Effector CD4-positive, alpha-beta T cell (primary cell): ENCODE data around the gene MACROD2.
"Not testable (repeated sequence)": the region's sequence is repeated elsewhere in the genome, so short reads cannot be mapped to it uniquely, and the experiment has no call there.

Source experiments
- DNase-seq: peaks from one replicate; pipeline ENCODE4 v3.0.0-alpha.2; 2020

Gene MACROD2

DNA sequence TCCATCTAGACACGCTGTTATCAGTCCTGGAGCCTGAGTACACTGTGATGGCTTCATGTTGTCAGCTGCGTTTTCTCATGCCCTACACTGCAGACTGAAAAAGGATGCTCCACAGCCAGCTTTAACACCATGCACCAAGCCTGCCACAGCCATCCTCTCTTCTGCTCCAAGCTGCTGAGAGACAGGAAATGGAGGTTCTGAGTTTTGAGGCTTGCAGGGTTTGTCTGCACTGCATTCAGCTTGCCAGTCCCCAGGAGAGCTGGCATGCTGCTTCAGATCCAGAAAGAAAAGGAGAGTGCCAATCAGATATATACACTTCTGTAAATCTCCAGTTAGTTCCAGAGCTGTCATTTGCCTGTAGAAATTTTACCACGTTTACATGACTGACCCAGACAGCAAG, 892.8 kb downstream of the MACROD2 start:
- DNase-seq: no peak

DNA sequence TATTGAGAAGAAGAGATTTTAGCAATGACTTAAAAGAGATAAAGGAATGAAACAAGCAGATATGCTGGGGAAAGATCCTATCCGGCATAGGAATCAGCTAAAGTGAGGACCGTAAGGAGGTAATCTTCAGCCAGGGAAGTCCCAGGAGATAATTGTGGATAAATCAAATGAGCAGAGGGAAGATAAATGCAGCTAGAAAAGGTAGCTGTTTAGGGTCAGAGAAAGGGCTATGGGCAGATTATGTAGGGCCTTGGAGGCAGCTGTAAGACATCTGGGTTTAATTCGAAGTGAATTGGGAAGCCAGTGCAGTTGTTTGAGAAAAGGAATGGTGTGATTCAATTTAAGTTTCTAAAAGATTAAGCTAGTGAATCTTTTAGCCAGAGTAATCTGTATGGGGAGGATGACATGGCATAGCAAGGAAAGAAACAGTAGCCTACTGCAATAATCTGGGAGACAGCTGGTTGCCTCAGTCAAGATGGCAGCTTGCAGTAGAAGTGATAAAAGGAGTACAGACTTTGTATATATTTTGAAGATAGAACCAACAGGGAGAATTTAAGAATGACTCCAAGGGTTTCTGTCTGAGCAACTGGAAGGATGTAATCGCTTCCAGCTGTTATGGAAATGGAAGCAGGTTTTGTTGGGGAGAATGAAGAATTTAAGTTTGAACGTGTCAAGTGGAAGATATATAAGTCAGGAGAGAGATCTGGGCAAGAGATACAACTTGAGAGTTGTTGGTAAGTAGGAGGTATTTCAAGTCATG, 894.4 kb downstream of the MACROD2 start:
- no peak for DNase-seq

DNA sequence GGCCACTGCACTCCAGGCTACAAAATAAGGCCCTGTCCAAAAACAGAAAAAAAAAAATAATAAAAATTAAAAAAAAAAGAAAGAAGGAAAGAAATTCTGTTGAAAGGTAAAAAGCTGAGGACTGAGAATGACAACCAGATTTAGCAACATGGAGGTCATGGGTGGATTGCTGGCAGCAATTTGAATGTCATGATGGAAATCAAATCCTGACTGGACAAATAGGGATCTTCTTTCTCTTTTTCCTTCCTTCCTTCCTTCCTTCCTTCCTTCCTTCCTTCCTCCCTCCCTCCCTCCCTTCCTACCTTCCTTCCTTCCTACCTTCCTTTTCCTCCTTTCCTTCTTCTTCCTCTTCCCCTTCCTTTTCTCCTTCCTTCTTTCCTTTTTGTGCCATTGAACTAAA, 895.4 kb downstream of the MACROD2 start:
- no peak for DNase-seq

DNA sequence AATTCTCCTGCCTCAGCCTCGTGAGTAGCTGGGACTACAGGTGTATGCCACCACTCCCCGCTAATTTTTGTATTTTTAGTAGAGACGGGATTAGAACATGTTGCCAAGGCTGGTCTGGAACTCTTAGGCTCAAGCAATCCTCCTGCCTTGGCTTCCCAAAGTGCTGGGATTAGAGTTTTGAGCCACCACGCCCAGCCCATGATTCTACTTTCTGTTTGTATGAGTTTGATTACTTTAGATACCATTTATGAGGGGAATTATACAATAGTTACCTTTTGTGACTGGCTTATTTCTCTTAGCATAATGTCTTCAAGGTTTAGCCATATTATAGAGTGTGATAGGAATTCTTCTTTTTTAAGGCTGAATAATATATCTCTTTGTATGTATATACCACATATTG, 897.5 kb downstream of the MACROD2 start:
- no peak for DNase-seq

DNA sequence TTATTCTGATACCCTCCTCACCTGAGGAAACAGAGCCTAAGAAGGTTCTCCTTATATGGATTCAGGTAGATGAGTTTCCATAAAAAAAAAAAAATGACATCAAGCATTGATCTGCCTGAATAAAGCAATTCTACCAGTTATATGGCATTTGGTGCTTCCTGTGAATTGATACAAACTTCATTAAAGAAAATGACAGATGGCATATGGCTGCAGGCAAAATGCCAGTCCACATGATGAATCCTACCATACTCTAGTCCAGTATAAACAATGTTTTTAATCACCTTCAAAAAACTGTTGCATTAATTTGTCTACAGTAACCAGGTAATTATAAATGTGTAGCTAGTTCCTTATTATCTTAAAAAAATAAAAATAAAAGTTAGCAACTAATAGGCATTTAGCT, 901.3 kb downstream of the MACROD2 start:
- no peak for DNase-seq

DNA sequence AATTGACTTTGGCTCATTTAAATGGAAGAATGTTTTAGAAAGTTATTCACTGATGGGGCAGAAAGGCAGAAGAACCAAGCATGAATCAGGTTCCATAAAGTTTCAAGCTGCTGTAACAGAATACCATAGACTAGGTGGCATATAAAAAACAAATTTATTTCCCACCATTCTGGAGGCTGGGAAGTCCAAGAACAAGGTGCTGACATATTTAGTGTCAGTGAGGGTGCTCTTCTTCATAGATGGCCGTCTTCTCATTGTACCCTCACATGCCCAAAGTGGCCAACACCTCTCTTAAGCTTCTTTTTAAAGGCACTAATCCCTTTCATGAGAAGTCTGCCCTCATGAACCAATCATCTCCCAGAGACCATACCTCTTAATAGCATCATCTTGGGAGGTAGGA, 902.3 kb downstream of the MACROD2 start:
- DNase-seq: no peak

DNA sequence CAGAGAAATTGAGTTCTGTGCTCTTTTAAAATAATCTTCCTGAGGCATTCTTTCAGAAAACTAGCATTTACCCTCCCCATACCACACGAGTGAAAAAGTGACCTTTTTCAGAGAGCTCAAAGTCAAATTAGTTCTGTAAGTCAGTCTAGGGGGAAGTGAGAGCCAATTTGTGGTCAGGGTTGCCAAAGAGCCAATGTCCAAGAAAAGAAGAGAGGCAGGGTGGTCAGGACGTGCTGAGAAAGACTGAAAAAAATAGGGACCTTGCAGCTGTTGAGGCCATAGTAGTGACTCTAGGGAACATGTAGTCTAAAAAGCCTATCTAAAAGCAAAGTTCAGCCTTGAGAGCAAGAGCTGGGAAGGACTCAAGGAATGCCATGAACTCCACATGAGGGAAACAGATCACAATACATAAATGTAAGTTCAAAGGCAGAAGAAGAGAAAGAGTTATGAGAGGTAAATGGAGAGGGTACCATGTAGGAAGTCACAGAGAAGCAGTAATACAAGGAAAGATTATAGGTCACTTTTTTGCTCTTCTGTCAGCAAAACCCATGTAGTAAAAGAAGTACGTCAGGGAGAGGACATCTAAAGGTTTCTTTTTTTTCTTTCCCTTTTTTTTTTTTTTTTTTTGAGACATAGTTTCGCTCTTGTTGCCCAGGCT, 907.2 kb downstream of the MACROD2 start:
- DNase-seq: no peak

DNA sequence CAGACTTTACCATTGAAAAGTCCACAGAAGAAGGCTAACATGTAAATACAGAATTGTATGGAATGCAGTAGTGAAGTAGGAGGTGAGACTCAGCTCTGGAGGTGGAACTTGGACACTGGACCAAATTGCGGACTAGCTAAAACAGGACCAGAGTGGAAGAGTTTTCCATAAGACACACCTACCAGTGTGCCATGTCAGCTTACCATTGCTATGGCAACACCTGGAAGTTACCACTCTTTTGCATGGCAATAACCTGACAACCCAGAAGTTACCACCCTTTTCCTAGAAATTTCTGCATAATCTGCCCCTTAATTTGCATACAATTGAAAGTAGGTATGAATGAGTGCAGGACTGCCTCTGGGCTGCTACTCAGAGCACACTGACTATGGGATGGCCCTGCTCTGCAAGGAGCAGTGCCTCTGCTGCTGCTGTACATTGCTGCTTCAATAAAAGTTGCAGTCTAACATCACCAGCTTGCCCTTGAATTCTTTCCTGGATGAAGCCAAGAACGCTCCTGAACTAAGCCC, 911.7 kb downstream of the MACROD2 start:
- no peak for DNase-seq

DNA sequence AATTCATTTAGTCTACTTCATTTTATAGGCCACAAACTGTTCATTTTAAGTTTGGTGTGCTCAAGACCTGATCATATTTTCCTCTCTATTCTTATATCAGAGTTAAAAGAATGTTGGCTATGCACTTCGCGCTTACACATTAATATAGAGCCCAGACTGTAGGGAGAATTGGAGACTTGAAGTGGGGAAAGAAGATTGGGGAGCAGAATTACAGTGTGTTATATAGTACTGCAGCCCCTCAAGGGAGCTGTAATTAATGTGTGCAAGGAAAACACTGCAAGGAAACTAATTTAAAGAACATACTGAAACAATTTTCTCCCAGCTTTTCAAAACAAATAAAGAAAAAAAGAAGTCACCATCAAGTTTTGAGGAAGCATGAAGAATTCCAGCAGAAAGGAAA, 914.8 kb downstream of the MACROD2 start:
- DNase-seq: no peak

DNA sequence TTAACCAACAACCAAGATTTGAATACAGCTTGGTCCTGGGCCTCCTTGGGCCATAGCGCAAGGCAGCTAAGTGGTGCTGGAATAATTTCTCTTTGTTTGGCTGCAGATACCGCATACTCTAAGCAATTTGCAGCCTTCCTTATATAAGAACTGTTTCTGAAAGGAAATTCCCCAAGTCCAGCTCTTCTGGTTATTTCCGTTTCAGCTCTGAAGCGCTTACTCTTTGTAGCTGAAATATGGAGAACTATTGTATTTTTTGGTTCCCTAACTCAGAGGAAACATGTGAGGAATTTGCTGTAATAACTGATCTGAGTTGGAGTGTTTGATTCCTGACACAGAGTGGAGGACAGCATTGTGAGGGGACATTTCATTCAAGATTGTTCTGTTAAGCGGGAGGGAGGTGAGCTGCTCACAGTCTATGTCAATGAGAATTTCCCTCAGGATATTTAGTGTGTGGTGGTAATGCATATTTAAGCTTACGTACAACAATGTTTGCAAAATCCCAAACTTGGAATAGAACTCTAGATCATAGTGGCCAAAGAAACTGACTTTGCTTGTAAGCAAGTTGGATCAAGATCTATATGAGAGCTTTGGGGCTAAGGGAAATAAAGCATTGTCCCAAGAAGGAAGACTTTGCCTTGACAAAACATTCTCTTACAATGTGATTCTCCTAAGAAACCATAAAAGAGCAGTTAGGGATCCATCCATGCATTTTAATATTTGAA, 918.7 kb downstream of the MACROD2 start:
- DNase-seq: no peak

DNA sequence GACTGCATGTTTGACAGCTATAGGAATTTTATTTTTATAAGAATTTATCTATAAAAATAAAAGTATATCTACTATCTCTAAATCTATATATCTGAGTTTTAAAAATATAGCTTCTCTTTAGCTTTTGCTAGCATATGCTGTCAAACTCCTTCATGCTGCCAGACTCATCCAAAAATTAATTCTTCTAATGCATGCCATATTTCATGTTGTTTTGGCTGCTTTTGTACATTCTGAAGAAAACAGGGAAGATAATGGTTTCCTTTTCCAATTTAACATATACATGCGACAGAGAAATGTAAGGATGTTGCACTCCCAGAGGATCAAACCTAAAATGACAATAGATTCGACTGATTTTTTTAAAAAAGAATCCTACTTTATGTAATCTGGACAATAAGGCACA, 919.3 kb downstream of the MACROD2 start:
- DNase-seq: no peak

DNA sequence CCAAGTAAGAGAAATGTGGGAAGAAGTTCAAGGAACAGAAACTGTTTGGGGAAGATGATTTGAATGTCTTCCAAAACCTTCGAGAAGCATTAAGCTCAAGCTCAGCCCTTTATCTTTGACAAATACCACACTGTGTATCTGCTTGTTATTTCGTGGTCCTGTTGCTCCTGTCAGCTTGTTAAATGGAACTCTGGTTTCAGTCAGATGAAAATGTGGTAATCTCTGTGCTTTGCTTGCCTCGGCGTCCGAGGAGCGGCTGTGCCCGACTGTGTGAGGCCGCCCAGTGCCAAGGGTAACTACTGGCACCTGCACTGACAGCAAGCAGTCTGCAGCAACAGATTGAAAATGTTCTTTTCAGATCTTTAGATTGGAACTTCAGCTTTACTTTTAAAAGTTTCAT, 920.0 kb downstream of the MACROD2 start:
- DNase-seq: no peak

DNA sequence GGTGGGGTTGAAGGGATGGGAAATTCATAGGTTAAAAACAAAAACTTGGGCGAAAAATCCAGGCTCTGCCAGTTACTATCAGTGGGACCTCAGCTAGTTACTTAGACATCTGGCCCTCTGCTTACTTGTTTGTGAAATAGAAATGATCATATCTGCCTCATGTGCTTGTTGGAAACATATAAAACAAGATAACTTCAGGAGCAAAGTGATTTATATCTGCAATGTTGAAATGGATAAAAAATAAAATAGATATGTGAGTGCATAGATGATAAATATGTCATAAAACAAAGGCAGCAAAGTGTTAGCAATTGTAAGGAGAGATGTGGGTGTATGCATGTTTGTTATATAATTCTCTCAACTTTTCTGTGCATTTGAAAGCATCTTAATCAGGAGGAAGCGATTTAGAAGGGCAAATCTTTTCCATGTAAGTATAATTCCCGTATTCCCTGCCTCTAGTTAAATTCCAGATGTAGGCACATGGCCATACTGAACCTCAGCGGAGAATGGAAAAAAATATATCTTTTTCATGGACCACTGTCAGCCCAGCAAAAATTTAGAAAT, 921.1 kb downstream of the MACROD2 start:
- DNase-seq: no peak

DNA sequence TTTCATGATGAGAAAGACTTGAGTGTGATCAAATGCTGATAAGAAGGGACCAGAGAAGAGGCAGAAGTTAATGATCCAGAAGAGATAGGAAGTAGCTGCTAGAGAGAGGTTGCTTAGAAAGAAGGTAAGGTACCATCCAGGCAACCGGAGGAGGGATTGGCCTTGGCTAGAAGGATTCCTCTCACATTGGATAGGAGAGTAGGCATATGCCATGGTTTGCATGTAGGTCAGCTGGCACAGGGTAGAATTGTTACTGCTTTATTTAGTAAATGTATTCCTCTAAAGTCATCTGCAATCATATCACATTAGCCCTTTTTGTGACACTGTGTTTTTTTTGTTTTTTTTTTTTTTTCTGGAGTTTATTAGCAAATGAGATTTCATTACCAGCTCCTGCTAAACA, 923.0 kb downstream of the MACROD2 start:
- no peak for DNase-seq

DNA sequence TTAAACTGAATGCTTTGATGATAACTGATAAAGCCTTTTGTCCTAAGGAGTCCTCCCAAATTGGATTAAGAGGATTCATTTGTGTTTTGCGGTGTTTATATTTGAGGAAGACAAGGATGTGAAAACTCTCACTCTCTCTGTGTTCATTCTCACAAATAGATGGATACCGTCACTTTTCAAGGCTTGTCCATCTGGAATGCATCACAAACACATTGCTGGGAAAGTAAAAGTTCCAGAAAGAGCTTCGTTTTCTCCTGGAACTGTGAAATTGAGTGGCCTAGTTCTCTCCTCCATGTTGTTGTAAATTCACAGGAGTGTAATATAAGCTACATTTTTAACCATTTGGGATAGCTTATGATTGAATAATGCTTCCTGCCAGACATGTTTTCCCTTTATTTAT, 923.7 kb downstream of the MACROD2 start:
- no peak for DNase-seq

DNA sequence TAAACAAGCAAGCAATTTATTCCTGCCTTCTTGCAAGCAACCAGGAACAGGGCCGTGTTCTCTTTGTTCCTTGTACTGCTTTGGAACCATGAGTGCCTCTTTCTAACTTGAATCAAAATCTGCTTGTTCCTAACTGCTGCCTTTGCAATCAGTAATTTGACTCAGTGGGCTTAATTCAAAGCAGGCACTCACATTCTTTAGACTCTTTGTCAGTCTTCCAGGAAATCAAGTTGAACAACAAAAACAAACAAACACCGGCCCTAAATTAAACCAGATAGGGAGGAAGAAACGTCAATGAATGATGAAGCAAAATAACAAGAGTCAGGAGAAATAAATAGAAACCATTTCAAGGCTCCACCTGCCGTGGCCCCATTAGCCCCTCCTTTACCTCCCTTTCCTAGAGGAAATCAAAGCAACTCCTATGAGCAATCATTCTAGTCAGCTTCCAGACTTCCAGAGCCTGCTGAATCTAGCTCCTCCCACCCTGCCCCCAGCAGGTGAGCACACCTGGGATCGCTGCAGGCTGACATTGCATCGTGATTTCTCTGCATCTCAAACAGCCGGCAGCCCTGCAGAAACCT, 924.3 kb downstream of the MACROD2 start:
- DNase-seq: no peak

DNA sequence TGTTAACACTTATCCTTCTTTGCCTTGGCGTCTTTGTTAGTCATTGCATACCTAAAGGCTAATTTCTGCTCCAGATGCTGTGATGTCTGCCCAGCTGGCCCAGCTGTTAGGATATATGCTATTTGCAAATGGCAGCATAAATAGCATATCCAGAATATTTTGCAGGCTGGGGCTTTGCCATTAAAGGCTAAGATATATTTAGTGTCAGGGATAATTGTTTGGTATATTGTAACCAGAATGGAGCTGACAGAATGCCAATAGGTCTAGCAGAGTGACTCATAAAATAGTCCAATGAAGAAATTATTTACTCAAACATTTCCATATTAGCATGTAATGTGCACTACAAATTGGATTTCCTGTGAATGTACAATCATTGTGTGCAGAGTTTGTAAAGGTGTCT, 926.2 kb downstream of the MACROD2 start:
- DNase-seq: no peak

DNA sequence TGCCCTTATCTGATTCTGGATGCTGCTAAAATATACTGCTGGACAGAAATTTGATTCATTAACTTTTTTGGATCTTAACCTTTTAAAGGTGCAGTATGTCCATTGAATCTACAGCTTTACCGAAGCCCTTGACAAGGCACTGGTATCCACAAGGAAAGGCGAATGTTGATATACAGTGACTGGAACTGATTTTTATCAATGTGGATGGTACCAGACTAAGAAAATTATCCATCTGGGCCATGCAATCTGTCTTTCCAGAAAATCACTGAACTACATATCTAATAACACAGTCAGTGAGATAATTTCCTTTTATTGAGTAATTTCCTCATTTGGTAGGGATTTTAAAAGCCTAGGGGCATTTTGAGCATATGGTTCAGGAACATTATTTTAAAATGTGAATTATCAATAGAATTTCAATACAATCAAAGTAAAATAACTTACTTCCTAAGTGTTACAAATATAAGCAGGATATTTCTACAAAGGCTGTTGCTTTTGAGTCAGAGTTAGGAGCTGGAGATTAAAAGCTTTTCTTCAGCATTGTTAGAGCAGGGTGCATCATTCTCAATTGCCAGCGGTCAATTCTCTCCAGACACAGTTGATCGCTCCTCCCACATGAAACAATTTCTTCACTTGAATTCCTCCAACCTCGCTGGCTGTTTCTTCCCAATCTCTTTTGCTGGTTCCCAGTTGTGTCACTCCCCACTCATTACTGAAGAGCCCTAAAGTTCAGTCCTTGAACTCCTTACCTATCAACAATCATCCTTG, 927.4 kb downstream of the MACROD2 start:
- no peak for DNase-seq

DNA sequence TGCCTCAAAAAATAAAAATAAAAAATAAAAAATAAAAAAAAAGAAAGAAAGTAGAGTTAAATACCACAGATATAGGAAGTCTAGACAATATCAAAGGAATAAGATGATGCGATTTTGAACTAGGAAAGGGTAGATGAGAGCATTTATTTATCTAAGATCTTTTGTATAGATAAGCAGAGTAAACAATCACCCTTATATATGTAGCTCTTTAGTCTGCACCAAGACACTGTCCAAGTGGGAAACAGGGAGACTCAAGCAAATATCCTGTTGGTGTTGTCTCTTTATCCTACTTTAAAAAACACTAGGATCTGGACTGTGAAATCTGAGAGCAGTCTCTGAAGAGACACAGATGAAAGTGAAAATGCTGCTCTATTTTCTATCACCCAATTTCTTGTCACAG, 929.1 kb downstream of the MACROD2 start:
- DNase-seq: no peak

DNA sequence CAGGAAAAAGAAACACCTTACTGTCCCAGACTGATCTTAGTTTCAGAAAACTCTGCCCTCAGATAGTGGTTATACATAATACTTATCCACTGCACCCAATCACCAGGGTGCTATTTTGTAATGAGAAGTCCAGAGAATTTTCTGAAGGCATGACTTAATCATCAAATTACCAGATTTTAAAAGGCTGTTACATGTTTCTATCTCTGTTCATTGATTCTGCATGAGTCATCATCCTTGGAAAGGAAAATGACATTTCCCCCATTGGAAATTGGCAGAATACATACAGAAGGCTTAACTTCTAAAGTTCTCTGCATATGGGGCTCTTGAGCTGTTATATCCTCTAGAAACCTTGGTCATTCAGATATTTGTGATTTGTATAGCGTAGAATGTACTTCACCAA, 930.0 kb downstream of the MACROD2 start:
- no peak for DNase-seq

DNA sequence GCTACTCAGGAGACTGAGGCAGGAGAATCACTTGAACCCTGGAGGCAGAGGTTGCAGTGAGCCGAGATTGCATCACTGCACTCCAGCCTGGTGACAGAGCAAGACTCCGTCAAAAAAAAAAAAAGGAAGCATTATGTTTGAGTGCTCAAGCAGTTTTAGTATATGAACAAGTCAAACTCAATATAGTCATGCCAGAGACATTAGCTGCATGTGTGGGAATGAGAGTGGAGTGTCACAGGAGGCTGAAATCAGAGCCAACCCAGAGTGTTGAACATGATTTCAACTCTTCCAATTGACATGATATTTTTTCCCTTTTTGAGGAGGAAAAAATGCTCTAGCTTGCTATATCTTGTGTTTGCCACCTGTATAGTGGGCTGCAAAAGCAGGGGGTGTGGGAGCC, 931.1 kb downstream of the MACROD2 start:
- not testable (repeated sequence) for DNase-seq

DNA sequence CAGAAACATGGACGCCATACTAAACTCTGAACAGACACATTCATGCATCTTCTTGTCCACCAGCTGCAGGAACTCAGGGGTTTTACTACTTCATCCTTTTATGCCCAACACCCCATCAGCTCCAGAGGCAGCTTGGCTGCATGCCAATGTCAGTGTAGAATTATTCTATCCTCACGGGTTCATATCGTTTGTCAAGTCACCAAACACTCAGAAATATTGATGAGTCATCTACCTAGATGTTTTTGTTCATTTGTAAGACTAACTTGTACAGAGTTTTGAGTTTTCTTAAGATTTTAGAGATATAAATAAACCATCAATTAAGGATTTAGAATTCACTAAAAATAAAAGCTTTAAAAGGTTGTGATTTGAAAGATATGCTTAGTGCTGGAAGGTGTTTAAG, 932.8 kb downstream of the MACROD2 start:
- no peak for DNase-seq
